Left lung (tissue), 10 donors: ENCODE results near the gene ADGRB3. TPM values are rescaled to one million over a fixed set of nuclear protein-coding genes. Genes with fewer than 3 reads are reported as not detected.

Experiments used
- ATAC-seq: fragments of 200-7000 bp; cut with Tn5 transposase; one replicate; pipeline ENCODE4 v1.9.1; 2020; ENCODE audit warnings: moderate library complexity
- DNase-seq, 4 donors: peaks; one replicate each; pipeline ENCODE4 v3.0.0-alpha.2; 2013 to 2020
- H3K27ac ChIP-seq, 2 donors: fragments of 200-600 bp; sonication (generic) in 1 of 2; one replicate each; pipeline versions ENCODE4 v1.5.0 to v1.8.0; 2020 to 2021
- H3K27me3 ChIP-seq, 2 donors: fragments of 200-600 bp; sonication (generic) in 1 of 2; one replicate each; pipeline versions ENCODE4 v1.5.0 to v1.8.0; 2020 to 2021
- H3K36me3 ChIP-seq, 2 donors: fragments of 200-600 bp; sonication (generic) in 1 of 2; one replicate each; pipeline versions ENCODE4 v1.5.0 to v1.8.0; 2020 to 2021
- H3K4me1 ChIP-seq, 2 donors: fragments of 200-600 bp; one replicate each; pipeline ENCODE4 v1.8.0; 2021
- H3K4me3 ChIP-seq, 2 donors: fragments of 200-600 bp; sonication (generic) in 1 of 2; one replicate each; pipeline versions ENCODE4 v1.5.0 to v1.8.0; 2020 to 2021; ENCODE audit warnings: mild to moderate bottlenecking in 1 of 2
- H3K9me3 ChIP-seq, 2 donors: fragments of 200-600 bp; sonication (generic) in 1 of 2; one replicate each; pipeline versions ENCODE4 v1.5.0 to v1.8.0; 2020 to 2021
- intact Hi-C, 2 donors: fragments of 100-400 bp; cut with DNase I; formaldehyde crosslinking; loops; one replicate each; pipeline versions ENCODE4 v1.11.2 to v1.14.2; 2022
- polyA plus RNA-seq, 6 donors: library from polyadenylated mRNA; unstranded; fragments of 120-200 nt; gene quantifications; one replicate each; pipeline ENCODE4 v1.2.1, GENCODE V29; 2013; ENCODE audit not compliant: insufficient read length in 6 of 6
- total RNA-seq, 2 donors: library from RNA; stranded (reverse); fragmentation: NEBNext Ultra II Directional; extraction: Animal tissue kit (Norgen Biotek cat#: 25700); gene quantifications; one replicate each; pipeline ENCODE4 v1.2.1, GENCODE V29; 2021
- TF ChIP-seq, protein P1 (sequence below), 2 donors: fragments of 200-600 bp; sonication (generic) in 1 of 2; IDR thresholded peaks; one replicate each; pipeline versions ENCODE4 v1.5.0 to v1.8.0; 2021; ENCODE audit warnings: antibody characterized with exemption in 2 of 2
- donor health status: DM: no; HTN: yes; CAD: no.
- donor health status: DM: no; HTN: no; CAD: no.

Gene ADGRB3
- total and polyA plus RNA-seq, 8 donors = 2.0 to 22.4 (median 13.7) TPM

DNA sequence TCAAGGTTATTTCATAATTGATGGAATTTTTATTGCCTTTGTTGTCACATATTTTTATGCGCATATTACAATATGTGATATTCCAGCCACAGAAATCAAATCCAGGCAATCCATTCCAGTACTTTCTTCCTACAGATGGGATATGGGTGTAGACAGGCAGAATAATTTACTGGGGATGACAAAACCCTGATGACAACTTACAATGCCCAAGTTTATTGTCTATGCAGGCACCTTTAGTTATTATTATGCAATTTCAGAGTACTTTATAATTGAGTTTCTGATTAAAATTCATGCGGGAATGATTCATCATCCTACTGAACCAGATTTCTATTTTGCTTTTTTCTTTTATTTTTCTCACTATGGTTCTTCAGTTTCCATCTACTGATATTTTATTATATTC, 803.0 kb downstream of the ADGRB3 start:
- intact Hi-C loops = no loop called here
- peaks cover 0 to 7% of the 10 kb centered on the region in 2 donors for H3K9me3 ChIP-seq
- H3K27ac ChIP-seq = no peak overlapping the region
- no peak overlapping the region for H3K4me3 ChIP-seq
- no peak for ATAC-seq
- no peaks in the 10 kb centered on the region for H3K27me3 ChIP-seq
- H3K4me1 ChIP-seq = no peaks in the 10 kb centered on the region
- no peaks in the 10 kb centered on the region for H3K36me3 ChIP-seq
- TF ChIP-seq, protein P1, sequence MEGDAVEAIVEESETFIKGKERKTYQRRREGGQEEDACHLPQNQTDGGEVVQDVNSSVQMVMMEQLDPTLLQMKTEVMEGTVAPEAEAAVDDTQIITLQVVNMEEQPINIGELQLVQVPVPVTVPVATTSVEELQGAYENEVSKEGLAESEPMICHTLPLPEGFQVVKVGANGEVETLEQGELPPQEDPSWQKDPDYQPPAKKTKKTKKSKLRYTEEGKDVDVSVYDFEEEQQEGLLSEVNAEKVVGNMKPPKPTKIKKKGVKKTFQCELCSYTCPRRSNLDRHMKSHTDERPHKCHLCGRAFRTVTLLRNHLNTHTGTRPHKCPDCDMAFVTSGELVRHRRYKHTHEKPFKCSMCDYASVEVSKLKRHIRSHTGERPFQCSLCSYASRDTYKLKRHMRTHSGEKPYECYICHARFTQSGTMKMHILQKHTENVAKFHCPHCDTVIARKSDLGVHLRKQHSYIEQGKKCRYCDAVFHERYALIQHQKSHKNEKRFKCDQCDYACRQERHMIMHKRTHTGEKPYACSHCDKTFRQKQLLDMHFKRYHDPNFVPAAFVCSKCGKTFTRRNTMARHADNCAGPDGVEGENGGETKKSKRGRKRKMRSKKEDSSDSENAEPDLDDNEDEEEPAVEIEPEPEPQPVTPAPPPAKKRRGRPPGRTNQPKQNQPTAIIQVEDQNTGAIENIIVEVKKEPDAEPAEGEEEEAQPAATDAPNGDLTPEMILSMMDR (IDR thresholded peaks at IDR 0.05) = no peak
- DNase-seq = no peak
